Measurements from ENCODE around the gene MYBPC3.
"Not testable (repeated sequence)": the region's sequence is repeated elsewhere in the genome, so short reads cannot be mapped to it uniquely, and the experiment has no call there.

MYBPC3 gene

DNA sequence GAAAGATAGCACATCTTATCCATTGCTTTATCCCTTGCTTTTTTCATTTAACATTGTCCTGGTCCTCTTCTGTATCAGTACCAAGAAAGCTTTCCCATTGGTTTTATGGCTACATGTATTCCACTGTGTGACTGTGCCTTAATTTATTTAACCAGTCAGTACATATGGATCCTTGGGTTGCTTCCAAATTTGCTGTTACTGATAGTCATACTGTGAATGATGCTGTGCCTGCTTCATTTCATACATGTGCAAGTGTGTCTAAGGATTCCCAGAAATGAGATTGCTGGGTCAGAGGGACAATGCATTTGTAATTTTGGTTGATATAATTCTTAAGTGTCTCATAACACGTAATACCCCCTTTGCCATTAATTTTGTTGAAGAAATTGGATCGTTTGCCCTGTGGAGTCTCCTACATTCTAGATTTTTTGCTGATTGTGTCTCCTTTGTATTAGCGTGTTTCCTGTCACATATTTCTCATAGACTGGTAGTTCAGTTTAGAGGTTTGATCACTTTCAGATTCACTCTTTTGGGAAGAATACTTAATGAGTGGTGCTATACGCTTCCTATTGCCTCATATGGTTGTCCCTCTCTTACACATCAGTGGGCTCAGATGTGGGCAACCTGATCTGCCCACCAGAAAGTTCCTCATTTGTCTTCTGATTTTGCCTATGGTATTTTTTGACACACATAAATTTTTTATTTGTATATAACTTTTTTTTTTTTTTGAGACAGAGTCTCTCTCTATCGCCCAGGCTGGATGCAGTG lies 35.3 kb downstream of the MYBPC3 start:
- no peak for DNase-seq (ENCODE audit: low read depth)

DNA sequence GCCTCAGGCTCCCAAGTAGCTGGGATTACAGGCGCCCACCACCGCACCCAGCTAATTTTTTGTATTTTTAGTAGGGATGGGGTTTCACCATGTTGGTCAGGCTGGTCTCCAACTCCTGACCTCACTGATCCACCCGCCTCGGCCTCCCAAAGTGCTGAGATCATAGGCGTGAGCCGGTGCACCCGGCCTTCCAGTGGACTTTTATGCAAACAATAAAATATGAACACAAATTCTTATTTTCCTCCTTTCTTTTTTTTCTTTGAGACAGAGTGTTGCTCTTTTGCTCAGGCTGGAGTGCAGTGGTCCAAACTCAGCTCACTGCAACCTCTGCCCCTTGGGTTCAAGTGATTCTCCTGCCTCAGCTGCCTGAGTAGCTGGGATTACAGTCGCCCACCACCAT lies 36.0 kb downstream of the MYBPC3 start:
- DNase-seq (ENCODE audit: low read depth) = not testable (repeated sequence)

DNA sequence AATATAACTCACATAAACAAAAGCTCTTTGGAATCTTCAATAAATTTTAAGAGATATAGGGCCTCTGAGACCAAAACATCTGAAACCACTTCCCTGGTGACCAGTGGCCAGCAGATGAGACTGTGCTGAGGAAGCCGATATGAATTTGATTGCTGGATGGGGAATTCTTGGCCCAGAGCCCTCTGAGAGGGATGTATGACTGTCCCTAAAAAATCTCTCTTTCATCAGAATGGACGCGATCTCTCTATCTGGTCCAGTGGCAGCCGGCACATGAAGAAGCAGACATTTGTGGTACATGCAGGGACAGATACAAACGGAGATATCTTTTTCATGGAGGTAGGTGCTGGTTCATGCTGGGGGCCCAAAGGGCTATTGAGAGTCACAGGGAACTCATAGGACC lies 37.5 kb downstream of the MYBPC3 start:
- DNase-seq (ENCODE audit: low read depth) = no peak

DNA sequence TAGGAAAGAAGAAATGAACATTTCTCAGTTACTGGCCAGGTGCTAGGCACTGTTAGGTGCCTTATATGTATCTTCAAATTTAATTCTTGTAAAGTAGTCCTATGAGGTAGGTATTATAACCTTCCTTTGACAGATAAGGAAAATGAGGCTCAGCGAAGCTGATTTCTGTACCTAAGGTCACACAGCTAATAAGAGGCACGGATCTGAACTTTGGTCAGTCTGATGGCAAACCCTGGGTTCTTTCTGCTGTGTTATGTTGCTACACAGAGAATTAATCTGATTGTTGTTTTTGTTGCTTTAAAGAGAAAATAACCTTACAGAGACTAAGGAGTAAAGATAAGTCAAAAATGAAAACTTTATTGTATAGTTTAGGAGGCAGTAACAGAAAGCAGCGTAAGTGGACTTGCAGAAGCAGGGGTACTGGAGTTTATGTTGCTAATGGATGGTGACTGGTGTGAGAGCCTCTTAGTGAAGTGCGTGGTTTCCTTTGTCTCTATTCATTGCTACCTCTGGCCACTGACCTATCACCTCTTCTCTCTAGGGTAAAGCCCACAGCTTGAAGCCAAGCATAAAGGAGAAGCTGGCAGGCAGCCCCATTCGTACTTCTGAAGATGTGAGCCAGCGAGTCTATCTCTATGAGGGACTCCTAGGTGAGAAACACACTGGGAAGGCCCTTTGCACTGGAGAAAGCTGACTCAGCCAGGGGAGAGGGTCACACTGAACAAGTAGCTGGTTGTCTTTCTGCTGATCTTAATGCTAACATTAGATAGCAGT lies 44.3 kb downstream of the MYBPC3 start:
- no peak for DNase-seq (ENCODE audit: low read depth)

DNA sequence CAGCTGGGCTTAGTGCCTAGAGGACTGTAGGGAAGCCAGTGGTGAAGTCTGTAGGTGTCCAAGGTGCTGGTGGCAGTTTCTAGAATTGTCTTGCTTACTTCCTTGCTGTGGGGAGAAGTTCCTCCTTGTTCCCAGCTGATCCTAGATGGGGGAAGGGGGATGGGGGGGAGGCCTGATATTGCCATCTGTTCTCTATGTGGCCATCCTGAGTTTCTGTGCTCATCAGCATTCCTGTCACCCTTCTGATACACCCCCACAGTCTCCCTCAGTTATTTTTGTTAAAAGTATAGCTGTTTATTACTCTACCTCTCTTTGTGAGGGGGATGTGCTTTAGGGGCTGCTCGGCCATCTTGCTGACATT lies 46.0 kb downstream of the MYBPC3 start:
- no peak for DNase-seq (ENCODE audit: low read depth)

DNA sequence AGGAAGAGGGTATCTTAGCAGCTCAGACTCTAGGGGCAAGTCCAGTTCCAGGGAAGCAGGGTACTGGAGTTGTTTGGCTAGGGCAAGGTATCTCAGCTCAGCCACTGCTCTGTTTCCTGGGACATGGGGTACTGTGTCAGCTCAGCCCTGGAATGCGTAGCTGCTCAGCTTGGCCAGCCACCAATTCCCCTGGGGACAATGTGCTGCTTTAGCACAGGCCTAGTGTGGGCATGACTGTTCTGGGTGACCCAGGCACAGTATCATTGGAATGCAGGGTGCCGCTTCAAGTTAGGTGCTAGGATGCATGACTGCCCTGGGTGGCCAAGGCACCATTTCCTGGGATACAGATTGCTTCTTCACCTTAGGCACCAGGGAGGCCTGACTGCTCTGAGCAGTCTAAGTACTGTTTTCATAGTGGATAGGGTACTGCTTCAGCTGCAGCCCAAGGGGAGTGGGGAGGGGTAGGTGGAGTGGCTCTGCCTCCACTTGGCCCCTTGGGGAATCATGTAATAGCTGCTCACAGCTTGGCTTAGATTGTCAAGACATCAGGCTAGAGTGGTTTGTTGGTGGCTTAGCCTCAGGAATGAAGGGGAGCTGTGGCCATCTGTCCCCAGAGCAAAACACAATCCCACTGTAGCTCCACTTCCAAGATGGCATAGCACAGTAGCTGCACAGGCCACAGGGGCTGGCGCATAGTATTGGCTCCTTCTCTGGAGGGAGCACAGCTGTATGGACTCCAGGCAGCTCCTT lies 46.6 kb downstream of the MYBPC3 start:
- no peak for DNase-seq (ENCODE audit: low read depth)

DNA sequence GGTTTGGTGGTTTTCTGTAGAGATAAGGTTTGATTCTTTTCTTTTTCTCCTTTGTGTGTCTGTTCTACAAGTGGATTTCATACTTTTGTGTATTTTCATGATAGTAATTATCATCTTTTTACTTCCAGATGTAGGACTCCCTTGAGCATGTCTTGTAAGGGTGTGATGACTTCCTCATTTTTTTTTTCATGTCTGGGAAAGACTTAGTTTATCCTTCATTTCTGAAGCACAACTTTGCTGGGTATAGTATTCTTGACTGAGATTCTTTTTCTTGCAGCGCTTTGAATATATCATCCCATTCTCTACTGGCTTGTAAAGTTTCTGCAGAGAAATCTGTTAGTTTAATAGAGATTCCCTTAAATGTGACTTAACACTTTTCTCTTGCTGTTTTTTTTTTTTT lies 49.6 kb downstream of the MYBPC3 start:
- DNase-seq (ENCODE audit: low read depth) = no peak

DNA sequence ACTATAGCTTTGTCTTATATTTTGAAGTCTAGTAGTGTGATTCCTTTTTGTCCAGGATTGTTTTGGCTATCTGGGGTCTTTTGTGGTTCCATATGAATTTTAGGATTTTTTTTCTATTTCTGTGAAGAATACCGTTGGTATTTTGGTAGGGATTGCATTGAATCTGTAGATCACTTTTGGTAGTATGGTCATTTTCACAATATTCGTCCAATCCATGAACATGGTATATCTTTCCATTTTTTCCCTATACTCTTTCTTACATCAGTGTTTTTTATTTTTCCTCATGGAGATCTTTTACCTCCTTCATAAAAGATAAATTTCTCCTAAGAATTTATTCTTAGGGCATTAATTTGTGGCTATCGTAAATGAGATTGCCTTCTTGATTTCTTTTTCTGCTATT lies 53.4 kb downstream of the MYBPC3 start:
- DNase-seq (ENCODE audit: low read depth) = no peak

DNA sequence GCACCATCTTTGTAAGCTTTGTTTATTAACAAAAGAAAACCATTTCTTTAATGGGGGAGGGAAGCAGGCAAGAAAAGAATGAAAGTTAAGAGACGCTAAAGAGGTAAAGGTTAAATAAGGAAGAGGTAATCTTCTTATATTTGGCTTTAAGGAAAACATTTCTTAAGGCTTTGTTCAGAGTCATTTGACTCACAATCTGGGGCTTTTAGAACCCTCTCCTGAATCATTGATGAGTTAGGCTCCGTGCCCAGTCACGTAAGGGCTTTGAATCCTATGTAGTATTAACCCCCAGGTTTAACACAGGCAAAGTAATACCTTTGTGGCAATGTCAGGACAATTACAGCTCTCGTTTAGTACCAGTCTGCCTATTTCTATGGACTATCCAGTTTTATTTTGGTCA lies 56.5 kb downstream of the MYBPC3 start:
- DNase-seq (ENCODE audit: low read depth) = no peak

DNA sequence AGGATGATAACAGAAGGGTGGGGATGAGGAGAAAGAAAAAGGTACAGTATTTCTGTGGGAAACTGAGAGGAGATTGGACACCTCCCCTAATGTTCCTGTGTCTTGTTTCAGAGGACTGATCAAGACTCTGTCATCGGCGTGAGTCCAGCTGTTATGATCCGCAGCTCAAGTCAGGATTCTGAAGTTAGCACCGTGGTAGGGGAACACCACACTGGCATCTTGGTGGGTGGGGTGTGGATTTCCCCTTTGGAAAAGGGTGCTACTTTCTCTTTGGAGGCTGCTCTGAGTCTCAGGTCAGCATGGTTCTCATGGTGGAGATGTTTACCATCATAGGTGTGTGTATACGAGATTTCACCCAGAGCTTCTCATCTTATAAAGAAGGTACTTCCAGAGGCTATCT lies 57.1 kb downstream of the MYBPC3 start:
- no peak for DNase-seq (ENCODE audit: low read depth)

DNA sequence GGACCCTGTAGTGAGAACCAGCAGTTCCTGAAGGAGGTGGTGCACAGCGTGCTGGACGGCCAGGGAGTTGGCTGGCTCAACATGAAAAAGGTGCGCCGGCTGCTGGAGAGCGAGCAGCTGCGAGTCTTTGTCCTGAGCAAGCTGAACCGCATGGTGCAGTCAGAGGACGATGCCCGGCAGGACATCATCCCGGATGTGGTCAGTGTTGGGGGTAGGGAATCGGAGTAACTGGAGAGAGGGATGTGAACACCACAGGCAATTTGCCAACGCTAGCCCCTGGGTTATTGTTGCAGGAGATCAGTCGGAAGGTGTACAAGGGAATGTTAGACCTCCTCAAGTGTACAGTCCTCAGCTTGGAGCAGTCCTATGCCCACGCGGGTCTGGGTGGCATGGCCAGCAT lies 62.6 kb downstream of the MYBPC3 start:
- no peak for DNase-seq (ENCODE audit: low read depth)

DNA sequence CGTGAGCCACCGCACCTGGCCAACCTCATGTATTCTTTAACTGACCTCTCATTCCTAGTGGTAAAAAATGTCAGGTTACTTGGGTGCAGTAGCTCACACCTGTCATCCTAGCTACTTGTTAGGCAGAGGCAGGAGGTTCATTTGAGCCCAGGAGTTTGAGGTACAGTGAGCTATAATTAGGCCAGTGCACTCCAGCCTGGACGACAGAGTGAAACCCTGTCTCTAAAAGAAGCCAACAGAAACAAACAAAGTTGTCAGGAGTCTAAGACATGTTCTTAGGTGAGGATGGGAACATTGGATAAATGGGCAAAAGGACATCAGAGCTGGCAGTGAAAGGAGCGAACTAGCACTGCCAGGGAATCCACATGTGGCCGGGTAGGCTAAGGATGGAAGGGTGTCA lies 64.4 kb downstream of the MYBPC3 start:
- no peak for DNase-seq (ENCODE audit: low read depth)

DNA sequence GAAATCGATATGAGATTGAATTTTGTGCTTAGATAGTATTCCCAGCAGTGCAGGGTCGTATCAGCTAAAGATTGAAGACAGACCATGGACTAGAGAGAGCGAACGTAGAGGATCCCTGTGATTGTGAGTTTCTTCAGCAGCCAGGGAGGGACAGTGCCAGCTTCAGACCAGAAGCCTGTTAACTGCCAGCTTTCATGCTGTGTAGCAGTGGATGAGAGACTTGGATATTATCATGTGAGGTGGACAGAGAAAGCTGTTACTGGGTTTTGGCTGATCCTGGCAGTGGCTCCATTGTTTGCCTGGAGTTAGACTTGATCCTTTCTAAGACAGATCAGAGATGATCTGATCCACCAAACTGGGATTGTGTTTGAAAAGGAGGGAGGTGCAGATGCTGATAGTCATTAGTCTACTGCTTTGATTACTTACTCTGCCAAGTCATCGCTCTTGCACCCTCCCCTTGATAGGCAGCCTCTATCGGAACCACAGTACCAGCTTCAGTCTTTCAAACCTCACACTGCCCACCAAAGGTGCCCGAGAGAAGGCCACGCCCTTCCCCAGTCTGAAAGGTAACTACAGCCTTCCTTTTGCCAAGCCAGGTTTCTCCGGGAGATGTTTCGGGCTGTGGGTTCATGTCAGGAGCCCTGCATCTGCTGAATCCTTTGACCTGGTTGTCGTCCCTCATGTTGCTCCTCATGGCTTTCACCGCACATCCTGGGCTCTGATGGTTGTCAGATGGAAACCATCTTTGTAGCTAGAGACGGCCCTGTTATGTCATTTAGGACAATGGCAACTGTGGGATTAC lies 66.3 kb downstream of the MYBPC3 start:
- no peak for DNase-seq (ENCODE audit: low read depth)

DNA sequence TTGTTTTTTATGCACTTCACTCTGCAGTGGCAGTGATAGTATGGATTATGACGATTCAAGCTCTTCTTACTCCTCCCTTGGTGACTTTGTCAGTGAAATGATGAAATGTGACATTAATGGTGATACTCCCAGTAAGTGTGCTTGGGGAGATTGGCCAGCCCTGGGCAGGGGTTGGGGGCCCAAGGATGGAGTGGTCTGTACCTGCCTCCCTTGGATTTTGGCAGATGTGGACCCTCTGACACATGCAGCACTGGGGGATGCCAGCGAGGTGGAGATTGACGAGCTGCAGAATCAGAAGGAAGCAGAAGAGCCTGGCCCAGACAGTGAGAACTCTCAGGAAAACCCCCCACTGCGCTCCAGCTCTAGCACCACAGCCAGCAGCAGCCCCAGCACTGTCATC lies 68.4 kb downstream of the MYBPC3 start:
- DNase-seq (ENCODE audit: low read depth) = no peak

DNA sequence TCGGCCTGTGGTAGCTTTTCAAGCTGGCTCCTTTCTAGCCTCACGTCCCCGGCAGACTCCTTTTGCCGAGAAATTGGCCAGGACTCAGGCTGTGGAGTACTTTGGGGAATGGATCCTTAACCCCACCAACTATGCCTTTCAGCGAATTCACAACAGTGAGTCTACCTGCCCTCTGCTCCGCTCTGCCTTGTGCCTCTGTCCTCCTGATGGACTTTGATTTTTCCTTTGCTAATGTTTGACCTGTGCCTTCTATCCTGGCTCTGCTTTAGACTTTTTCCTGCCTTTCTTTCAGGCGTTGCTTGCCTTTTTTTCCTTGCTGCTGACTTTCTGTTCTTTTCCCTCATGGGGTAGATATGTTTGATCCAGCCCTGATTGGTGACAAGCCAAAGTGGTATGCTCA lies 70.0 kb downstream of the MYBPC3 start:
- DNase-seq (ENCODE audit: low read depth) = no peak

Data from activated T-helper 9 cell treated with anti-CD3 and anti-CD28 coated beads, Interleukin-2, amount 50 U/mL, for 16 hours (primary cell).